Measurements from ENCODE around the gene TTK. TPM values are rescaled to one million over a fixed set of nuclear protein-coding genes. Genes with fewer than 3 reads are reported as not detected.
"Not testable (repeated sequence)": the region's sequence is repeated elsewhere in the genome, so short reads cannot be mapped to it uniquely, and the experiment has no call there.

TTK gene
- total RNA-seq, 1 donor from 2014 or later = 0.25 TPM

DNA sequence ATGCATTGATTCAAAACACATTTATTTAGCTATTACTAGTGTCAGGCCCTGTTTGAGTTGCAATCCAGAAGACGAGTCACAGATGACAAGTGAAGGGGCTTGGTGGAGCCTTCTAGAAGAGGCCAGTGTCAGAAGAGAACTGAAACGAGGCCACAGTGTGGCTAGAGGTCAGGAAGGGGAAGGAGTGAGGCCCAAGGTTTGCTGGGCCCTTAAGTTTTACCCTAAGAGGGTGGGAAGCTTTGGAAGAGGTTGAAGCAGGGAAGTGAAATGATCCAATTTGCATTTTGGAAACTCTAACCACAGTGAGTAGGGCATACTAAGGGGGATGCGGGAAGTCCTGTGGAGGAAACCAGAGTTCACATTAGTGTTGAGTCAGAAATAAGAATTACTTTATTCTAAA, 25.0 kb downstream of the TTK start:
- no peak overlapping the region for H3K27ac ChIP-seq (replicated peaks)
- no peak for DNase-seq

DNA sequence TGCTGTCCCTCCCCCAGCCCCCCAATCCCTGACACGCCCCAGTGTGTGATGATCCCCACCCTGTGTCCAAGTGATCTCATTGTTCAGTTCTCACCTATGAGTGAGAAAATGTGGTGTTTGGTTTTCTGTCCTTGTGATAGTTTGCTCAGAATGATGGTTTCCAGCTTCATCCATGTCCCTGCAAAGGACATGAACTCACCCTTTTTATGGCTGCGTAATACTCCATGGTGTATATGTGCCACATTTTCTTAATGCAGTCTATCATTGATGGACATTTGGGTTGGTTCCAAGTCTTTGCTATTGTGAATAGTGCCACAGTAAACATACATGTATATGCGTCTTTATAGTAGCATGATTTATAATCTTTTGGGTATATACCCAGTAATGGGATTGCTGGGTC, 43.8 kb downstream of the TTK start:
- H3K4me3 ChIP-seq; H3K27me3 ChIP-seq (ENCODE audit: low read depth); H3K36me3 ChIP-seq; H3K9me3 ChIP-seq (replicated peaks); H3K27ac ChIP-seq (replicated peaks); H3K4me1 ChIP-seq; DNase-seq; intact Hi-C loops (cut with micrococcal nuclease): not testable (repeated sequence)

More for the DNA sequence above, 25.0 kb downstream of the TTK start:
- intact Hi-C loops (cut with micrococcal nuclease) = no loop called here
- Histone ChIP-seq H3K36me3 (no peaks in the 10 kb centered on the region), H3K27me3 (ENCODE audit: low read depth) (no peaks in the 10 kb centered on the region), H3K4me3 (no peak overlapping the region), H3K4me1 (no peaks in the 10 kb centered on the region), H3K9me3 (replicated peaks) (no peaks in the 10 kb centered on the region)
- TF ChIP-seq, protein P1, sequence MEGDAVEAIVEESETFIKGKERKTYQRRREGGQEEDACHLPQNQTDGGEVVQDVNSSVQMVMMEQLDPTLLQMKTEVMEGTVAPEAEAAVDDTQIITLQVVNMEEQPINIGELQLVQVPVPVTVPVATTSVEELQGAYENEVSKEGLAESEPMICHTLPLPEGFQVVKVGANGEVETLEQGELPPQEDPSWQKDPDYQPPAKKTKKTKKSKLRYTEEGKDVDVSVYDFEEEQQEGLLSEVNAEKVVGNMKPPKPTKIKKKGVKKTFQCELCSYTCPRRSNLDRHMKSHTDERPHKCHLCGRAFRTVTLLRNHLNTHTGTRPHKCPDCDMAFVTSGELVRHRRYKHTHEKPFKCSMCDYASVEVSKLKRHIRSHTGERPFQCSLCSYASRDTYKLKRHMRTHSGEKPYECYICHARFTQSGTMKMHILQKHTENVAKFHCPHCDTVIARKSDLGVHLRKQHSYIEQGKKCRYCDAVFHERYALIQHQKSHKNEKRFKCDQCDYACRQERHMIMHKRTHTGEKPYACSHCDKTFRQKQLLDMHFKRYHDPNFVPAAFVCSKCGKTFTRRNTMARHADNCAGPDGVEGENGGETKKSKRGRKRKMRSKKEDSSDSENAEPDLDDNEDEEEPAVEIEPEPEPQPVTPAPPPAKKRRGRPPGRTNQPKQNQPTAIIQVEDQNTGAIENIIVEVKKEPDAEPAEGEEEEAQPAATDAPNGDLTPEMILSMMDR (IDR thresholded peaks at IDR 0.05; ENCODE audit: borderline replicate concordance) = no peak

DNA sequence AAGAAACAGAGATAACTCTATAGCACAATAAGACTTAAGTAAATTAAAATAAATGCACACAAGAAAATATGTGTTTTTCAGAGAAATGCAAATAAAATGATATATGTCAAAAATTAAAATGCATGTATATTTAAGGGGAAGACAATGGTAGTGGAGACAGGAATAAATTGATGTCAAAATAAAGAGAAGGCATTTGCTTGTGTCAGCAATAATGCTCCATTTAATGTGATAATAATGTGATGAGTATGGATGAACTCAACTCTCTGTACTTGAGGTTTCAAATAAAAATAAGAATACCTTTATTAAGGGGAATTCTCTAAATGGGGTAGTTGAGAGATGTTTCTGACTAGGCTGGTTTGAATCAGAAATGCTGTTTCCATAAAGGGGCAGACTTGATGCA, 56.3 kb downstream of the TTK start:
- H3K4me3 ChIP-seq = no peak overlapping the region
- intact Hi-C loops (cut with micrococcal nuclease) = no loop called here
- H3K27me3 ChIP-seq (ENCODE audit: low read depth) = no peaks in the 10 kb centered on the region
- no peaks in the 10 kb centered on the region for H3K36me3 ChIP-seq
- H3K4me1 ChIP-seq = no peaks in the 10 kb centered on the region
- TF ChIP-seq, protein P1 (IDR thresholded peaks at IDR 0.05; ENCODE audit: borderline replicate concordance) = no peak
- no peak overlapping the region for H3K27ac ChIP-seq (replicated peaks)
- H3K9me3 ChIP-seq (replicated peaks) = no peaks in the 10 kb centered on the region
- DNase-seq = no peak

DNA sequence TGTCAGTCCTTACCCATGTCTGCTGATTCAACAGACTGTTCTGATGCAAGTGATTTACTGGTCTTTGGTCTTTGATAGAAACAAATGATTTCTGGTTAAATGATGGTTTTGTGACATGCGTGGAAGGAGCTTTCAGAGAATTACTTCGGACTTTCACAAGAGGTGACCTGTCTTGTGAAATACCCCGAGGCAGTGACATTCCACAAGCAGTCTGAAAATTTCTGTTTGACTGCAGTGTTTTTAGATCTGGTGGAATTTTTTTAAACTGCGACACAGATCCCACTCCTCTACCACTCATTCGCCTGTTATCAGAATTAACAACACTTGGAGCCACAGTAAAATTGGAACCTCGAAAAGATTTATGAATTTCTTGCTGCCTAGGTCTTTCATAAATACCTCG, 63.7 kb downstream of the TTK start:
- intact Hi-C loops (cut with micrococcal nuclease); H3K27ac ChIP-seq (replicated peaks); H3K27me3 ChIP-seq (ENCODE audit: low read depth); H3K36me3 ChIP-seq; H3K4me3 ChIP-seq; DNase-seq; H3K4me1 ChIP-seq: not testable (repeated sequence)
- H3K9me3 ChIP-seq (replicated peaks) = peaks cover 18% of the 10 kb centered on the region

DNA sequence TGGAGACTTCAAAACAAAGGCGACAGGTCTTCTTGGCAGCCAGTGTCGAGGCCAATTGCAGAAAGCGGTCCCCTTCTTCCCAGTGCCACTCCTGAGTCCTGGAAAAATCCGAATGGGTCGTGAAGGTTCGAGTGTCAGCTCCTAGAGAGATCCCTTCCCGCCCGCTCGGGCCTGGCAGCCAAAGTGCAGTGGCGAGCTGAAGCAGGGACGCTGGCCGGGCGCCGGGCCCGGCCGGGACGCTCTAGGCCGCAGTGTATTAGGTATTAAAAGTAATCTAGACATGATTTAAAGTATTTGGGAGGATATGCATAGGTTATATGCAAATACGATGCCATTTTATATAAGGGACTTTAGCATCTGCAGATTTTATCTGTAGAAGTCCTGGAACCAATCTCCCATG, 66.0 kb downstream of the TTK start:
- H3K27ac ChIP-seq (replicated peaks); intact Hi-C loops (cut with micrococcal nuclease); H3K36me3 ChIP-seq; DNase-seq; H3K4me3 ChIP-seq; H3K4me1 ChIP-seq; H3K27me3 ChIP-seq (ENCODE audit: low read depth): not testable (repeated sequence)
- peaks cover 33% of the 10 kb centered on the region for H3K9me3 ChIP-seq (replicated peaks)

DNA sequence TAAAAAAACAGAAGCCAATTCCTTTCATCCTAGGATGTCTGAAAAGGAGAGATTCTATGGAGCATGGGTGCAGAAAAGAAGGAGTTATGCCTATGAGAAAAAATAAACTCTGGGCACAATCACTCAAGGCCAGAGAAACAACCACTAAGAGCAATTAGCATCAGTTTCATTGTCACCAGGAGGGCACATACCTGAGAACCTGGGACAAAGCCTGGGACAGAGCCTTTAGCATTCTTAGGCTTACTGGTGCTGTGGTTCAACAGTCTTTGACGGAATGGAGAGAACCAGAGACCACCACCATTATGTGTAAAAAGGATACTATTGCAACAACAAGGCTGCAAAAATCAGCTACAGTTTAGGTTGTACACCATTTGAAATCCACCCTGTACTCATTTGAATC, 72.6 kb downstream of the TTK start:
- H3K9me3 ChIP-seq (replicated peaks) = peaks cover 26% of the 10 kb centered on the region
- no peak overlapping the region for H3K4me3 ChIP-seq
- intact Hi-C loops (cut with micrococcal nuclease) = no loop called here
- no peak for DNase-seq
- no peaks in the 10 kb centered on the region for H3K4me1 ChIP-seq
- no peak overlapping the region for H3K27ac ChIP-seq (replicated peaks)
- H3K27me3 ChIP-seq (ENCODE audit: low read depth) = no peaks in the 10 kb centered on the region
- TF ChIP-seq, protein P1 (IDR thresholded peaks at IDR 0.05; ENCODE audit: borderline replicate concordance) = no peak
- H3K36me3 ChIP-seq = no peaks in the 10 kb centered on the region

DNA sequence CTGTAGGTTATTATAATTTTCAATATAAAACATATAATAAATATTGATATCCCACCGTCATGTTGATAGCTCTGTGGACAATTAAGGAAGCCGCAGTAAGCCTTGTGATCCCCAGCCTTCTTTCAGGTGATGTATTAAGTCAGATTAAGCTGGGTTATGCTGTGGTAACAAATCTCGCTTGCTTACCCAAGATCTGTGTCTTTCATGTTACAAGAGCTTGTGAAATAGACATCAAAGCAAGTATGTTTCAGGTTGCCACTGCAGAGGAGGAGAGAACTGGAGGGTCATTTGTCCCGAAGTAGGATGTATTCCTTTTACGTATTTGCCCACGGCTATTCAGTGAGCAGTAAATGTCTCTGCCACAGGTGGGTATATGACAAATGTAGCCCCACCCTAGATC, 84.2 kb downstream of the TTK start:
- TF ChIP-seq, protein P1 (IDR thresholded peaks at IDR 0.05; ENCODE audit: borderline replicate concordance) = no peak
- Histone ChIP-seq H3K4me1 (no peaks in the 10 kb centered on the region), H3K36me3 (no peaks in the 10 kb centered on the region), H3K27ac (replicated peaks) (no peak overlapping the region), H3K4me3 (no peak overlapping the region), H3K27me3 (ENCODE audit: low read depth) (no peaks in the 10 kb centered on the region), H3K9me3 (replicated peaks) (no peaks in the 10 kb centered on the region)
- DNase-seq = no peak
- intact Hi-C loops (cut with micrococcal nuclease) = no loop called here
